ENCODE data around the gene IFIT3.

The IFIT3 gene

DNA sequence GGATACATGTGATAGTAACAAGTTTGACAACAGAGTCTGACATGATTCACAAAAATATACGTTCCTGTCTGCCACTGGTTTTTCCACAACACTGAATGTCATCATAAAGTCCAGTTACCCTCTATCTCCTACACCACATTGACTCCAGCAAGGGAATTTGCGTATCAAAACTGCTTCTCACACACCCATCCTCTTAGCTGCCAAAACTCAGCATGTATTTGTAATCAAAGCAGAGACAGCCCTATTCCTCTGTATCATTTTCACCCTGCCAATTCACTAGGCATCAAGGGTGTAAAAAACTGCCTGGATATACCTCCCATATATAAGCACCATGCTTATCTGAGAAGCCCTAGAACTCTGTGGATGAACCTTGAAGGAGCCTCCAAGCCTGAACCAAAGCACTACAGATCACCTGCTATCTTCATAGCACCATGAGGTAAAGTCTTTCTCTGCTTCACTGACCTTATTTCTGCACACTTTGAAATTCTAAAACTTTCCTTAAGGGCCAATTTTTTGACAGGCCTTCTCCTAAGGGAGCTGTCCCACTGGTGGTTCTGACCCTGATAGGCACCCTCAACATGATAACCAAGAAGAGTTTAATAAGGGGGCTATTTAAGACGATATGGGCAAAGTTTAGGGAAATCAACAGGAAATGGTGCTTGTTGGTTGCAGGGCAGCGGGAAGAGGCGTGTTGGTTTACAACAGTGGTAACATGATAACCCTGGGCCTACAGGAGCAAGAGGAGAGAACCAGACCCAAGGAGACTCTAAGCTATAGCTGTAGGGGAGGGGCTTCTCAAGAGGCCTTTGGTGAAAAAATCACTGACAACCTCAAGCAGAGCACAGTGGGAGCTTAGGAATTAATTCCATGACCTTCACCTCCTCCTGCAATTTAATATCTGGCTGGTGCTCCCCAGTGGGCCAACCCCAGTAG lies 50.2 kb downstream of the IFIT3 start, which contains the start of gene IFIT1B:
Gene IFIT1B (plus strand): TSS at position 352 of the 933 bp plus-strand sequence. CDS start 80 bp downstream, at position 432.
- Histone ChIP-seq H3K9me3 (ENCODE audit: low read depth, low read length) (no peaks in the 10 kb centered on the region), H3K36me3 (ENCODE audit: insufficient read depth, low read length) (no peaks in the 10 kb centered on the region), H3K9ac (ENCODE audit: insufficient read length) (no peak within 1 kb of the TSS), H3K27ac (no peak within 1 kb of the TSS), H3K4me3 (no peak within 1 kb of the TSS)
- no peak for DNase-seq (ENCODE audit: low read depth, low spot score)
- no peak for TF ChIP-seq FOXP2 (optimal IDR thresholded peaks at IDR 0.05; ENCODE audit: control extremely low read depth, extremely low read length, insufficient read depth)
- TF ChIP-seq POLR2AphosphoS5 (IDR thresholded peaks at IDR 0.05; ENCODE audit: borderline replicate concordance, low read depth, low read length) = no peak
- no peak for TF ChIP-seq EZH2 (IDR thresholded peaks at IDR 0.05)

GRCh38 chr10:89379103-89379502 lies 51.3 kb downstream of the IFIT3 start:
- TF ChIP-seq POLR2AphosphoS5 (IDR thresholded peaks at IDR 0.05; ENCODE audit: borderline replicate concordance, low read depth, low read length) (no peak), FOXP2 (optimal IDR thresholded peaks at IDR 0.05; ENCODE audit: control extremely low read depth, extremely low read length, insufficient read depth) (no peak), EZH2 (IDR thresholded peaks at IDR 0.05) (no peak)
- H3K36me3 ChIP-seq (ENCODE audit: insufficient read depth, low read length) = no peaks in the 10 kb centered on the region

GRCh38 chr10:89382757-89383156 lies 55.0 kb downstream of the IFIT3 start:
- DNase-seq (ENCODE audit: low read depth, low spot score) = no peak
- TF ChIP-seq EZH2 (IDR thresholded peaks at IDR 0.05) = no peak
- TF ChIP-seq POLR2AphosphoS5 (IDR thresholded peaks at IDR 0.05; ENCODE audit: borderline replicate concordance, low read depth, low read length) = no peak
- TF ChIP-seq FOXP2 (optimal IDR thresholded peaks at IDR 0.05; ENCODE audit: control extremely low read depth, extremely low read length, insufficient read depth) = no peak
- Histone ChIP-seq H3K9me3 (ENCODE audit: low read depth, low read length) (no peaks in the 10 kb centered on the region), H3K36me3 (ENCODE audit: insufficient read depth, low read length) (no peaks in the 10 kb centered on the region), H3K27ac (no peak overlapping the region), H3K4me3 (no peak overlapping the region), H3K9ac (ENCODE audit: insufficient read length) (no peak overlapping the region)

More at GRCh38 chr10:89379103-89379502, 51.3 kb downstream of the IFIT3 start:
- H3K27ac ChIP-seq = no peak overlapping the region
- H3K4me3 ChIP-seq = no peak overlapping the region
- no peak for DNase-seq (ENCODE audit: low read depth, low spot score)
- no peak overlapping the region for H3K9ac ChIP-seq (ENCODE audit: insufficient read length)
- no peaks in the 10 kb centered on the region for H3K9me3 ChIP-seq (ENCODE audit: low read depth, low read length)

DNA sequence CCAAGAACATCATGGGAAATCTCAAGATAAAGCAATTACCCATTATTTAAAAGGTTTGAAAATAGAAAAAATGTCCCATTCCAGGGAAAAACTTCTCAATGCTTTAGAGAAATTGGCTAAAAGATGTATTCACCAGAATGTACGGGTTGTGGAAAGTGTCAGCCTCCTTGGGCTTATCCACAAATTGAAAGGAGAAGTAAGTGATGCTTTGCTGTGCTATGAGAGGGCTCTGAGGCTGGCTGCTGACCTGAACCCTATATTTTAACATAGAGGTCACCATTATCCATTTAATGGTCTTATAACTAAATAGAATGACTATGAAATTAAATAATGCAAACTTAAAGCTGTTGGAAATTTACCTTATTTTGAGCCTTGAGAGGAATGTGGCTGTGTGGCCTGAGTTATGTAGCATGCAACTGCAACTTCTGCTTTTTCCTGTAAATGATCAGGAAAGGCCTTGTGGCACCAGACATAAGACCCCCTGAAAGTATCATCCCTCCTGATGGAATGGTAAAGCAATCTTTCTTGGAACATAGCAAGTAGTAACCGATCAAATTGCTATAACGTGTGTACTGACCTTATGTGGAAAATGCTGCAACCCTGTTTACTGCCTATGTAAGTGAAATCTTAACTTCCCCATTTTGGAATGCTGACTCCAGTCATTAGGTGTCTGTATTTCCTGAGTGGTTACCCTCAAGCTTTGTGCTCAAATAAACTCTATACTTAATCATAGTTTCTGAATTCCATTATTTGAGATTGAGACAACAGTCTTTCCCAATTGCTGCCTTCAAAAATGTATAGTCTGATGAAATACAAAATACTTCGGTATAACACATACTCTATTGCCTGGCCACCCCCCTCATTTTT lies 56.9 kb downstream of the IFIT3 start:
- H3K36me3 ChIP-seq (ENCODE audit: insufficient read depth, low read length) = no peaks in the 10 kb centered on the region
- no peak overlapping the region for H3K9ac ChIP-seq (ENCODE audit: insufficient read length)
- no peak overlapping the region for H3K27ac ChIP-seq
- no peak overlapping the region for H3K4me3 ChIP-seq
- H3K9me3 ChIP-seq (ENCODE audit: low read depth, low read length) = no peaks in the 10 kb centered on the region
- no peak for DNase-seq (ENCODE audit: low read depth, low spot score)
- TF ChIP-seq EZH2 (IDR thresholded peaks at IDR 0.05) (no peak), POLR2AphosphoS5 (IDR thresholded peaks at IDR 0.05; ENCODE audit: borderline replicate concordance, low read depth, low read length) (no peak), FOXP2 (optimal IDR thresholded peaks at IDR 0.05; ENCODE audit: control extremely low read depth, extremely low read length, insufficient read depth) (no peak)

DNA sequence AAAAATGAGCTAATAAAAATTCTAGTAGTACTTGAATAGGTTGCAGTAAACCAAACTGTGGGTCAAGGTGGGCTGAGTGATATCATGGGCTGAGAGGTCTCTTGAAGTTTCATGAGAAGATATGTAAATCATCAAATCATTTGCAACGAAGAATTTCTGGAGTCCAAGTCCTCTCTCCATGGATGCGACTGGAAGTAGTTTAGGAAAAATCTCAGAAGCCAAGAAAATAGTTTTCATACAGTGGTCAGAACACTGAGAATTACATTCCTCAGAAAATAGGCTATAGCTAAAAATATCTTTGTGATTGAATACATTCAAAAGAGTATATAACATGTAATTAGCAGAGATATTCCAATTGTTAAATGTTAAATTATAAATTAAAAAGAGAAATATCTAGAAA lies 61.0 kb downstream of the IFIT3 start:
- H3K27ac ChIP-seq = no peak overlapping the region
- no peak for DNase-seq (ENCODE audit: low read depth, low spot score)
- no peak overlapping the region for H3K9ac ChIP-seq (ENCODE audit: insufficient read length)
- H3K36me3 ChIP-seq (ENCODE audit: insufficient read depth, low read length) = no peaks in the 10 kb centered on the region
- H3K9me3 ChIP-seq (ENCODE audit: low read depth, low read length) = no peaks in the 10 kb centered on the region
- no peak overlapping the region for H3K4me3 ChIP-seq
- TF ChIP-seq FOXP2 (optimal IDR thresholded peaks at IDR 0.05; ENCODE audit: control extremely low read depth, extremely low read length, insufficient read depth) (no peak), POLR2AphosphoS5 (IDR thresholded peaks at IDR 0.05; ENCODE audit: borderline replicate concordance, low read depth, low read length) (no peak), EZH2 (IDR thresholded peaks at IDR 0.05) (no peak)

GRCh38 chr10:89389254-89389653 lies 61.5 kb downstream of the IFIT3 start:
- Histone ChIP-seq H3K27ac (no peak overlapping the region), H3K9ac (ENCODE audit: insufficient read length) (no peak overlapping the region), H3K4me3 (no peak overlapping the region), H3K36me3 (ENCODE audit: insufficient read depth, low read length) (no peaks in the 10 kb centered on the region), H3K9me3 (ENCODE audit: low read depth, low read length) (no peaks in the 10 kb centered on the region)
- DNase-seq (ENCODE audit: low read depth, low spot score) = no peak
- TF ChIP-seq FOXP2 (optimal IDR thresholded peaks at IDR 0.05; ENCODE audit: control extremely low read depth, extremely low read length, insufficient read depth) (no peak), POLR2AphosphoS5 (IDR thresholded peaks at IDR 0.05; ENCODE audit: borderline replicate concordance, low read depth, low read length) (no peak), EZH2 (IDR thresholded peaks at IDR 0.05) (no peak)
